HG03354 (cell line): ENCODE results near the gene ZMAT5.

Source experiments
- ATAC-seq: cut with Tn5 transposase; IDR thresholded peaks from one replicate; pipeline ENCODE4 v1.9.1; 2021; ENCODE audit warnings: mild to moderate bottlenecking; ENCODE audit not compliant: unreplicated experiment, poor library complexity, severe bottlenecking

The ZMAT5 gene

GRCh38 chr22:29788339-29789279 is 21.8 kb upstream of the ZMAT5 start:
- ATAC-seq, result no peak

- ATAC-seq, result no peak
These were observed 20.7 kb upstream of the ZMAT5 start for GRCh38 chr22:29787371-29787980.

GRCh38 chr22:29786031-29786430 is 19.2 kb upstream of the ZMAT5 start:
- no peak for ATAC-seq

DNA sequence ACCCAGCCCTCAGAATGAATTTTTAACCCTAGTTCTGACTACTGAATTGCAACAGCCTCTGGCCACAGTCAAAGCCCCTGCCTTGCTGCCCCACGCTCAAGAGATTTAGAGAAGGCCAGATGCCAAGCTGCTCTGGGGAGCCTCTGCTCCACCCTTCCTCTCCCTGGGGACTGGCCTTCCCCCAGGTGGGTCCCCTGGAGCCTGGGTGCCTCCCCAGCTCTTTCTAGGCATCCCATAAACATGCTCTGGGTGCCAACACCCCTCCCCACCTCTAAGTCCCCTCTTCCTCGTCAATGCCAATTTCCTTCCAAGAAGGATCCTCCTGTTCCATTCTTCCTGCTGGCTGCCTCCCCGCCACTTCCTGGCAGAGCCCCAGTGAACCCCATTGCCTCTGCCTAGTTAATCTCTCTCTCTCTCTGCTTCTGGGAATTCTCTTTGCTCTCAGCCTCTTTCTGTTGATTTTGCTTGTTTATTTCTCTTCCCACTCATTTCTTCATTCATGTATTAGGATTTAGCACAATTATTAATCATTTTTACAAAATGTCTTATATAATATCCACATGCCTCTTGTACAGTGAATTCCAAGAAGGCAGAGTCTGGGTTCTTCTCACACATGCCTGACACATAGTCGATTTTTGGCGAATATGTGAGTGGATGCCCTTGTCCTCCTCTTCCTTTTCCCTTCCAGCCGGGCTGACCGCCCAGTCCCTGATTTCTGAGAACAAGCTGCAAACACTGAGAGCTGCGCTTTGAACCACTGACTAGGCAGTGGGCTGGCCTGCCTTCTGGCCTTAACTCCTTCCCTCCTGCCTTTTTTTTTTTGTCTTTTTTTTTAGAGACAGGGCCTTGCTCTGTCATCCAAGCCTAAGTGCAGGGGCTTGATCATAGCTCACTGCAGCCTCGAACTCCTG is 17.9 kb upstream of the ZMAT5 start:
- ATAC-seq, result no peak

GRCh38 chr22:29782061-29782845 is 15.4 kb upstream of the ZMAT5 start:
- ATAC-seq, result no peak

GRCh38 chr22:29780748-29781676 is 14.2 kb upstream of the ZMAT5 start:
- ATAC-seq, result no peak

- no peak for ATAC-seq
These were observed 13.4 kb upstream of the ZMAT5 start for GRCh38 chr22:29780220-29780619.

- no peak for ATAC-seq
These were observed 6.4 kb upstream of the ZMAT5 start for GRCh38 chr22:29773233-29773632.

DNA sequence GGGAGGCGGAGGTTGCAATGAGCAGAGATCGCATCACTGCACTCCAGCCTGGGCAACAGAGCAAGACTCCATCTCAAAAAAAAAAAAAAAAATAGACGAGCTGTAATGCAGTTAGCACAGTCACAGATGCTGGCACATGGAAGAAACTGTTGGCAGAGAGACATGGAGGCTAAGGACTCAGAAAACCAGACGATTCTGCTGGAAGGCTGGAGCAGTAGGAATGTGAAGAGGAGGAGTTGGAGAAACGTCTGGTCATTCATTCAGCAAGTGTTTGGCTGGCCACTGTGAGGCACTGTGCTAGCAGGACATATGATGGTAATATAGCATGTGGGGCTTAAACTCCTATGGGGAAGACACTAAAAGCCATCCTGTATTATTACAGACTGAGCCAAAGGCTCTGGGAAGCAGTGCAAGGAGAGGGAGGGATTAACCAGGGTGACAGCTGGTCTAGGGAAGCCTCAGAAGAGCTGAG is 5.4 kb upstream of the ZMAT5 start:
- ATAC-seq, result no peak

GRCh38 chr22:29769723-29770321 is 3.0 kb upstream of the ZMAT5 start:
- ATAC-seq, result no peak

DNA sequence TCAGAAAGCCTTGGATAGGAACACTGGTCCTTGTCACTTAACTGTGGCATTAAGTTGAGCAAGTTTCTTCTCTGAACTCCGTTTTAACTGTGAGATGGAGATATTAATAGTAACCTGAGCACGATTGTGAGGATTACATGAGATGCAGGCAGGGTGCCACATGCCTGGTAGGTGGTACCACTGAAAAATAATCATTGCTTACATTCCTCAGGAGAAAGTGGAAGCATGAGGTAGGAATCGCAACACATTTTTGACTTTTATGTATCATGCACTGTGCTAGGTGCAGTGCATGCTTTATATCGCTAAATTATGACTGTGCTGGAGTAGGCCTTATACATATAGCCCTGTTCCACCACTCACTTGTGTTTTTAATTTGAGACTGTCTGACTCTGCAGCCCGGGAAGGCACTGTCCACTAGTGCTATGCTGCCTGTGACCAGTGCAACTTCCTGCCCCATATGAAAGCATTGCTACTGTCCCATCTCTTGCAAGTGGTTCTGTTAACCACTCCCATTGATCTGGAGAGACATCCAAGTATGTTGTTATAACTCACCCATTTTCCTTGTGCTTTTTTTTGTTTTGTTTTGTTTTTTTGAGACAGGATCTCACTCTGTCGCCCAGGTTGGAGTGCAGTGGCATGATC is 1.4 kb upstream of the ZMAT5 start:
- no peak for ATAC-seq

DNA sequence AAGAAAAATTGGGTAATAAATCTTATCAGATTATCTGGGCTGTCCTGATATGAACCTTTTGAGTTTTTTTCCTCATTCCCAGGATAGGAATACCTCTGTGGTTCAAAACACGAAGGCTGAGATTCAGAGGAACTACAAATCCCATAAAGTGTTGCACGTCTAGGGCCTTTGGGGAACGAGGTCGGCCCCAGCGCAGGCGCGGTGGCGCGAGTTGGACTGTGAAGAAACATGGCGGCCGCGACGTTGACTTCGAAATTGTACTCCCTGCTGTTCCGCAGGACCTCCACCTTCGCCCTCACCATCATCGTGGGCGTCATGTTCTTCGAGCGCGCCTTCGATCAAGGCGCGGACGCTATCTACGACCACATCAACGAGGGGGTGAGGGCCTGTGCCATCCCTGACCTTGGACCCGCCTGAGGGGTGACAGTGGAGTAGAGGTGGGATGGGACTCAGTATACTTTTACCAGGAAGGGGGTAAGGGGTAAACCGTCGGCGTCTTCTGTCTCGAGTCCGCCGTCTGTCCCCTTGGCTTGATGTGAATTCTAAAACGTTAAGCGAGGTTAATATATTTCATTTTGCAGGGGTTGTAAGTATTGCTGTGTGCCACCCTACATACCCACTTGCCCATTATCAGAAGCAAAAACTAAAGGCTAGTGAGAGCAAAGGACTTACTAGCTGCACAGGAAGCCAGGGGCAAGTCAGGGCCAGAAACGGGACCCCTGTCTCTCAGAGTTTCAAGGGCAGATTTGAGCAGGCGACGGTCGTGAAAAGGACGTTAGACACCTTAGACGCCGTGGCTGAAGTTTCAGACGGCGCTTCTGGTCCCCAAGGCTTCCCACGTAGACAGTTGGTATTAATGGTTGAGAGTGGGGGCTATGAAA is 604 bp upstream of the ZMAT5 start, which contains the start of gene UQCR10:
TSS of gene UQCR10 (plus strand) at position 199 of the 881 bp plus-strand sequence. CDS start at position 229, 30 bp downstream.
- ATAC-seq, result peak; percentile 79

GRCh38 chr22:29765905-29766631 is 739 bp downstream of the ZMAT5 start:
- peak; percentile 24 for ATAC-seq

DNA sequence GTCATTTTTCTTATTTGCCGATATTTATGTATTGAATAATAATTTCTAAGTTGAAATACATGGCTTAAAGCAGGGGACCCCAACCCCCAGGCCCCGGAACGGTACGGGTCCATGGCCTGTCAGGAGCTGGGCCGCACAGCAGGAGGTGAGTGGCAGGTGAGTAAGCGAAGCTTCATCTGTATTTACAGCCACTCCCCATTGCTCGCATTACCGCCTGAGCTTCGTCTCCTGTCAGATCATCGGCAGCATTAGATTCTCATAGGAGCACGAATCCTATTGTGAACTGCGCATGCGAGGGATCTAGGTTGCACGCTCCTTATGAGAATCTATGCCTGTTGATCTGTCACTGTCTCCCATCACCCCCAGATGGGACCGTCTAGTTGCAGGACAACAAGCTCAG is 4.5 kb downstream of the ZMAT5 start:
- ATAC-seq, result no peak

DNA sequence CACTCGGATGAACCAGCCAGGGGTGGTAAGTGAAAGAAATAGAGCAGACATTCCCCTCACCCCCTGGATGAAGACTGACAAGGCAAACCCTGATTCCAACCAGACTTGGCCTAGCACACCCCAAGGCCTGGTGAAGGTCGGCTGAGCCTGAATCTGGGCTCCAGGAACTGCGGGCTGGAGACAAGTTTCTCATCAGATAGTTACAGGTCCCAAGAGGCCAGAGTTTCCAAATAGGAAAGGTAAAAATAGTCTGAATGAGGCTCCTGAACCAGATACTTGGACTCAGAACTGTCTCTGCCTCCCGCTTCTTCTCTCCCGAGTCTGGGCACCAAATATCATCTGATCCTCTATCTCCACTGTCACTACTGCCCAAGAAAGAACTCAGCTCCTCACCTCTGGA is 7.8 kb downstream of the ZMAT5 start:
- no peak for ATAC-seq
